HG03064 (cell line): ENCODE results near the gene YEATS2.

Source experiments
- ATAC-seq: cut with Tn5 transposase; IDR thresholded peaks from one replicate; pipeline ENCODE4 v1.9.1; 2021; ENCODE audit warnings: low read depth; ENCODE audit not compliant: unreplicated experiment

YEATS2 gene

DNA sequence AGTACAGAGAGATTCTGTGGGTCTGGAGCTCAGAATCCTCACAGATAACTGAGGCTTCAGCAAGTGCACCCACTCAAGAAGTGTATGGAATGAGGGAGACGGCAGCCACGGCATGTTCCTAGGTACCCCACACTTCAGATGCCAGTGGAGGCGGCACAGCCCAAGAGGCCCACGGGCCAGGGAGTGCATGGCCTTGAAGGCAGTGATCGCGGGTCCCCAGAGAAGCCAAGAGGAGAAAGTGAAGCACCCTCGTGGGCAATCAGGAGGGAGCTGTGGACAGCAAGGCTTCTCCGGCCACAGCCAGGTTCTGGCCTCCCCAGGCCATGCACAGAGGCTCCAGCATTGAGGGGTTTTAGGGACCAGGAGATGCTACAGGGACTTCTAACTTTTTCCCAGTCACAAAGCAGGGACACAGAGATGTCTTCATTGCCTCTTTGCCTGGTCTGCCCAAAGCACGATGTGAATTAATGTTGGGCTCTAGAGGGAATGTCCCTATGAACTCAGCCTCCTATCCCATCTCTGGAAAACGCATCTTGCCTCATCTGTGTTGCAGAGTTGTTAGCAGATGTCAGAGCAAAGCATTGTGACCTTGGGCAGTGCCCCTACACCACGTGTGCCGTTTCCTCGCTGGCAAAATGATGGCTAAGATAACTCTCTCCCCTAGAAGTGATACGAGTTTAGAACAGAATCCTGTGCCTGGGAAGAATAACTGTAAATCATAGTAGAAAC, 130.4 kb downstream of the YEATS2 start:
- no peak for ATAC-seq

DNA sequence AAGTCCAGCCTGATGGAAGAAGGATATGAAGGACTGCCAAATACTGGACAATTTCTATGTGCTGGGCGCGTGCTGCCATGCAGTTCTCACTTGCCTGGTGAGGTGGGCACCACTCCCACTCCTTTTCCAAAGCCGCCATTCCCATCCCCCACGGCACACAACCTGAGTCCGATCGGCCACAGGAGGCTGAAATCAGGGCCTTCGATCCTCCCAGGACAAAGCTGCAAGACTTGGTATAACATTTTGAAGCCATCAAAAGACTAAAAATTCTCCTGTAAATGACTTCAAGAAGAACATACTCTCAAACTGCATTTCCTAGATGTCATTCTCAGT, 130.9 kb downstream of the YEATS2 start:
- ATAC-seq: no peak

DNA sequence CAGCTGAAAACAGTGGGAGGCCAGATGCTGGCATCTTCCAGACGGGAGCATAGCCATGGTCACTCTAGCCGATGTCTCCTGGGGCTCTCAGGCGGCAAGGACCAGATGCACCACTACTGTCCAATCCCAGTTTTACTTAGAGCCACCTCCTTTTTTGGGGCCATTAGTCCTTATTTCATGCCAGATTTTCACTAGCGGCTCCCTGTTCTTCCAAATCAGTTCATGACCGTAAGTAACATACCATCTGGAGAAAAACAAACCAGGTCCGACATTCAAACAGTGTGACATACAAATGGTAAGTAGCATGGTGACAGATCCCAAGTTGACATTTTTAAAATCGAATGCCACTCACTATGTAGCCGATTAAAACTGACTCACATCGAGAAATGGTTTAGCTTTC, 131.9 kb downstream of the YEATS2 start:
- ATAC-seq: no peak

DNA sequence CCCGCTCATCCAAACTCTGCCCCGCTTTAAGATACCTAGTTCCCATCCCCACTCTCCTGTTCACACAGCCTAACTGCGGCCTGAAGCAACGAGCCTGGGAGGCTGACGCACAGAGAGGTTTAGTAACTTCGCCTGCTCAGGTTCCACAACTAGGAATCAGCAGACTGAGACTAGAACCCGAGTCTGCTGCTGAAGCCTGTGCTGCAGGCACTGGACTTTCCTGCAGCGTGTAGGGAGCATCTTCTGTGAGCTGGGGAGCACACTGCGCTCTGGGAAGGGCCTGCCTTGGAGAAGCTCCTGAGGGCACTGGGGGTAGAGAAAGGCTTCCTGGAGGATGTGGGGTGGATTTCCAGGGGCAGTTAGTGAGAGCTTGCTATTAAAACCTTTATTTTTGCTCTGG, 132.6 kb downstream of the YEATS2 start:
- ATAC-seq: no peak

DNA sequence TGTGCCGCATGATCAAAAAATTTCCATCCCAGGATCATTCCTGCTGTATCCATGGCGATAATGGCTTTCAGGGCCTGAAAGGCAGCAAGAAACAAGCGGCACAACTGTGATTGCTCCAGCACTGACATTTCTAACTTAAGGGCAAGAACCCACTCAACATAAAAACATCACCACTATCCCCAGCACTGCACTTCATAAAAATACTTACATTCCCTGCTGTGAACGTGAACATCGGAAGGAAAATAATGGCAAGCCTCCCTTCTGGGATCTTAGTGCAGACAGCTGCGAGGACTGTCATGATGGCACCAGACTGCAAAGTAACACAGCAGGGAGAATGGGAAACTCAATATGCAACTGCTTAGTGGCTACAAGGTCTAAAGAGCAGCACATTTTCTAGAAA, 135.9 kb downstream of the YEATS2 start:
- ATAC-seq: no peak

DNA sequence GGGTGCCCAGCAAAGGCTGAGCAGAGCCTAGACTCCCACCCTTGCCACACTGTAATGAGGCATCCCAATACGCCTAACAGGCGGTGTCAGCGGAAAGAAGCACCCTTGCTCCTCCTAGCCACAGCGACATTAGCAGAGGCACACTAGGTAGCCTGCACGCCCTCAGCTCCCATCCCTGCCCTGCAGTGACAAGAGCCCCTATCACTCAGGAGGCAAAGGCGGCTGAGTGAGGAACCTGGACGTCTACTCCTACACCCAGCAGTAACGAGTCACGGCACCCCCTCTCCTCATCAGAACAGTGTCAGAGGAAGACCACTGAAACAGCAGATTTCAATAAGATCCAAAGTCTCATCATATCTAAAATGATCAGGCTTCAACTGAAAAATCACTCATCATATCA, 139.8 kb downstream of the YEATS2 start:
- no peak for ATAC-seq

DNA sequence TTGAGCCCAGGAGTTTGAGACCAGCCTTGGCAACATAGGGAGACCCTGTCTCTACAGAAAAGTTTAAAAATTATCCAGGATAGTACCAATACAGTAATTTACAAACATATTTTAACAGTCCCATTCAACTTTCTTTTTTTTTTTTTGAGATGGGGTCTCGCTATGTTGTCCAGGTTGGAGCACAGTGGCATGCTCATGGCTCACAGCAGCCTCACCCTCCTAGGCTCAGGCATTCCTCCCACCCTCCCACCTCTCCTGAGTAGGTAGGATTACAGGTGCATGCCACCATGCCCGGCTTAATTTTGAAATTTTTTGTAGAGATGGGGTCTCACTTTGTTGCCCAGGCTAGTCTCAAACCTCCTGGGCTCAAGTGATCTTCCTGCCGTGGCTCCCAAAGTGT, 140.3 kb downstream of the YEATS2 start:
- no peak for ATAC-seq

DNA sequence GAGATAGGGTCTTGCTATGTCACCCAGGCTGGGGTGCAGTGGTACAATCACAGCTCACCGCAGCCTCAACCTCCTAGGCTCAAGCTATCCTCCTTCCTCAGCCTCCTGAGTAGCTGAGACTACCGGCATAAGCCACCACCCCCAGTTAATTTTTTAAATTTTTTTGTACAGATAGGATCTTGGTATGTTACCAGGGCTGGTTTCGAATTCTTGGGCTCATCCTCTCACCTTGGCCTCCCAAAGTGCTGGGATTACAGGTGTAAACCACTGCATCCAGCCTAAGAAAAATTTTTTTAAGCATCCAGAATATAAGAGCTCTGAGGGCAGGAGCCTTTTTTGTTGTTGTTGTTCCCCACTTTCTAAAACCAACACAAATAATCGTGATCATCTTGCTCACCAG, 142.2 kb downstream of the YEATS2 start:
- ATAC-seq: no peak

DNA sequence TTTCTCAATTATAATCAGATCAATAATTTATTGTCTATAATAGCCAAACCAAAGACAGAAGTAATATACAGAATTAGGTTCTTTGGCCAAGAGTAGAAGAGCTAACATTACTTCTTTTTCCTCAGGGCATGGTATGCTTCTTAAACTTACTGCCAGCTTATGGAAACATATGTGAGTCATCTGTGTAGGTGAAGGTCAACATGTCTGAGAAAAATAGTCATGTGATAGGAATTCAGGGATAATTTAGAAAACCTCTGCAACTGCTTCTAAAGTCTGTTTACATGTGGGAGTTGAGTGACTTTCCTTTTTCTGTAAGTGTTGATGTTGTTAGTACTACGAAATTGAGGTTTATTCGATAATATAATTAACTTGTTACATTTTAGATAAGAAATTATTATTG, 147.0 kb downstream of the YEATS2 start:
- no peak for ATAC-seq

DNA sequence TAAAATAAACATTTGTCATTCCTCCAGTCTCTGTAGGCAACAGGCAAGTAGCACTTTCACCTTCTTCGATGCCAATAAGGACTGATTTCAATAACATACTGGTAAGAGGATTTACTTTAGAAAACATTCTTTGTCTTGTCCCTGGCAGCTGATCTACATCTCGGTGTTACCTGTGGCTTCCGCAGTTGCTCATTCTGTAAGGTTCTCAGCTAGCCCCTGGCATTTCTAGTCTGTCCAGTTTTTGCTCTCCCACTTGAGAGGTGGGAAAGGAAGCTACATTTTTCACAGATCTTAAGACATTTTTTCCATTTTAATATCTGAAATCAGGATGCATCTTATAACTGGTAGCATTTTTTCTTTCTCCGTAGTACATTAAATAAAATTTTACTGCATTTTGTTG, 147.5 kb downstream of the YEATS2 start:
- ATAC-seq: no peak

DNA sequence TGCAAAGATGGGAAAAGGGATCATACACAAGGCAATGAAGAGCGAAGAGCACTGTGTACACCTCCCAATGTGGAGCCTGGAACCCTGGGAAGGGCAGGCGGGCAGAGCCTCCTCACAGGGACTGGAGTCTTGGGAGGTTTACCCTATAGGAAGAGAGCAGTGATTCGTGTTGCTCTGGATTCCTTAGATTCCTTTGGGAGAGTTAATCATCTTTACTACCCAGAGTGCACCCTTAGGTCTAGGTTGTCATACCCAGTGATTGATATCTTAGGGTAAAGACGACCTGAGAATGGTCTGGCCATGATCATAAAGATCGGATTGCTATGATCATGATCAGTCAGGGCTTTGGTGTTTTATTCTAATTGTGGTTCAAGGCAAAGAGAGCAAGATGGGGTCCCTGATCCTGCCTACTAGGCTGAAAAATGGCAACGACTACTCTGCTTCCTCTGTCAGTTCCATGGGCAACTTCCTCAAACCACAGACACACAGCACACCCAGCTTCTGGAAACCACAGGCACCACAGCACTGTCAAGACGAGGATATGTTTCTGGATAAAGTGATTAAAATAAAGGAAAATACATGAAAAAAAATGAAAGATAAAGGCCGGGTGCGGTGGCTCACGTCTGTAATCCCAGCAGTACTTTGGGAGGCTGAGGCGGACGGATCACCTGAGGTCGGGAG, 148.2 kb downstream of the YEATS2 start:
- no peak for ATAC-seq

DNA sequence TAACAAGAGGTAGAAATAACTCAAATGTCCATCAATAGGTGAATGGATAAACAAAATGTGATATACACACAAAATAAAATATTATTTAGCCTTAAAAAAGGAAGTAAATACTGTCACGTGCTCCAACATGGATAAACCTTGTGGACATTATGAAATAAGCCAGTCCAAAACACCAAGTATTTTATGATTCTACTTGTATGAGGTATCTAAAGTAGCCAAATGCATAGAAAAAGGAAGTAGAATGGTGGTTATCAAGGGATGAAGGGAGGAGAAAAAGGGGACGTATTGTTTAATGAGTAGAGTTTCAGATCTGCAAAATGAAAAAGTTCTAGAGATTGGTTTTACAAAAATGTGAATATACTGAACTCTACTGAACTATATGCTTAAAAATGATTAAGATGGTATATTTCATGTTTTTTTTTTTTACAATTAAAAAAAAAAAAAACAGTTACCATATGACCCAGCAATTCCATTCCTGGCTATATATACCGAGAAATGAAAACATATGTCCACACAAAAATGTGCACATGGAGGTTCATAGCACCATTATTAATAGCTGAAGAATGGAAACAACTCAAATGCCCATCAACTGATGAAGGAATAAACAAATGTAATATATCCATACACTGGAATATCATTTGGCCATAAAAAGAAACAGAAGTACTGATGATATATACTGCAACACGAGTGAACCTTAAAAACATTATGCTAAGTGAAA, 156.9 kb downstream of the YEATS2 start:
- no peak for ATAC-seq

DNA sequence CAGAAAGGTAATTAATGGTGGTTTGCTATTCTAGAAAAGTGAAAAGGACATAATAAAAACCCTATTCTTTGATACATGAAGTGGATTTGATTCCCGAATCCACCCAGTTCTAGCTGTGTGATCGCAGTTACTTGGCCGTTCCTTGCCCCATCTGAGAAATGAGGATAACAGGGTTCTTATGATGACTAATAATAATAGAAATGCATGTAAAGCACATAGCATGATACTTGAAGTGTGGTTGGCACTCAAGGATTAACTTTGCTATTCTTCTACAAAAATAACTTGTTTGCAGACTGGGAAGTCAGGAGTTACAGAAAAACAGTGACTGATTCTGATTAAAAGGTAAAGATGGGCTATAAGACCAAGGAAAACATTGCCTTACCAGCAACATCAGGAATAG, 160.3 kb downstream of the YEATS2 start:
- no peak for ATAC-seq
